Endodermal cell (in vitro differentiated cells): ENCODE measurements around the gene ZCWPW1. TPM values are rescaled to one million over a fixed set of nuclear protein-coding genes. Genes with fewer than 3 reads are reported as not detected.
"Not testable (repeated sequence)": the region's sequence is repeated elsewhere in the genome, so short reads cannot be mapped to it uniquely, and the experiment has no call there.

ENCODE experiments used
- DNase-seq: peaks from one replicate; pipeline ENCODE4 v3.0.0-alpha.2; 2017
- H3K27ac ChIP-seq: 2 replicates; pipeline ENCODE4 v1.5.1; 2013; ENCODE audit warnings: mild to moderate bottlenecking, low read depth, low read length, moderate library complexity
- H3K27me3 ChIP-seq: 2 replicates; pipeline ENCODE4 v1.6.1; 2013; ENCODE audit warnings: mild to moderate bottlenecking, low read length, moderate library complexity; ENCODE audit not compliant: insufficient read depth, control insufficient read depth, poor library complexity, severe bottlenecking
- H3K36me3 ChIP-seq: 2 replicates; pipeline ENCODE4 v1.7.0; 2013; ENCODE audit warnings: mild to moderate bottlenecking, low read length, moderate library complexity; ENCODE audit not compliant: control insufficient read depth, insufficient read depth
- H3K4me1 ChIP-seq: one replicate; pipeline ENCODE4 v1.7.0; 2013; ENCODE audit warnings: low read length; ENCODE audit not compliant: control insufficient read depth, insufficient read depth
- H3K4me3 ChIP-seq: 2 replicates; pipeline ENCODE4 v1.5.1; 2013; ENCODE audit warnings: mild to moderate bottlenecking, low read length, moderate library complexity
- H3K9ac ChIP-seq: 2 replicates; pipeline ENCODE4 v1.6.1; 2013; ENCODE audit warnings: mild to moderate bottlenecking, low read length, moderate library complexity; ENCODE audit not compliant: poor library complexity, severe bottlenecking; ENCODE audit errors: extremely low read depth
- H3K9me3 ChIP-seq: 2 replicates; pipeline ENCODE4 v1.6.1; 2013; ENCODE audit warnings: mild to moderate bottlenecking, low read length, moderate library complexity; ENCODE audit not compliant: control insufficient read depth
- H3K27ac Mint-ChIP-seq: 2 replicates; pipeline ENCODE4 v1.8.0; 2020; ENCODE audit warnings: mixed read lengths
- H3K27me3 Mint-ChIP-seq: 2 replicates; pipeline ENCODE4 v1.8.0; 2021; ENCODE audit warnings: mild to moderate bottlenecking, mixed read lengths; ENCODE audit not compliant: insufficient read depth
- H3K36me3 Mint-ChIP-seq: 2 replicates; pipeline ENCODE4 v1.8.0; 2020; ENCODE audit warnings: low read depth, mixed read lengths
- H3K4me1 Mint-ChIP-seq: 2 replicates; pipeline ENCODE4 v1.8.0; 2020; ENCODE audit warnings: mixed read lengths
- H3K4me3 Mint-ChIP-seq: 2 replicates; pipeline ENCODE4 v1.8.0; 2020; ENCODE audit warnings: mild to moderate bottlenecking, moderate library complexity, mixed read lengths
- H3K9me3 Mint-ChIP-seq: 2 replicates; pipeline ENCODE4 v1.8.0; 2020; ENCODE audit warnings: mild to moderate bottlenecking, mixed read lengths
- CTCF ChIP-seq: fragments of 200-600 bp; sonication (generic); conservative IDR thresholded peaks from 2 replicates; pipeline ENCODE4 v1.5.0; 2021; ENCODE audit warnings: antibody characterized with exemption, mild to moderate bottlenecking
- WGBS, 2 experiments: methylation state at CpG; one replicate each; pipeline versions ENCODE4 v1.1.5 to v1.1.7; 2013; ENCODE audit warnings: missing lambda C conversion rate in 2 of 2, mixed read lengths in 1 of 2; ENCODE audit not compliant: insufficient coverage in 1 of 2, insufficient read length in 1 of 2; 5-methylcytosine and 5-hydroxymethylcytosine counted together
- total RNA-seq, 2 donors: library from RNA; stranded (reverse); fragmentation: NEBNext Ultra II Directional in 1 of 2; extraction: Animal tissue kit (Norgen Biotek cat#: 25700) in 1 of 2; gene quantifications; 2 replicates in 1 of 2; 3 replicates in 1 of 2; pipeline ENCODE4 v1.2.1, GENCODE V29; 2021

The ZCWPW1 gene
- total RNA-seq, 2 donors from 2014 or later: 1.9 to 2.3 TPM

GRCh38 chr7:100457033-100457432, 28.5 kb upstream of the ZCWPW1 start:
- no peaks in the 10 kb centered on the region for H3K4me1 ChIP-seq
- DNase-seq: no peak
- H3K4me1 Mint-ChIP-seq: peaks cover 5% of the 10 kb centered on the region
- 90 to 94% methylated on average over 2 to 6 of the region's 6 CpGs for WGBS, 2 experiments
- H3K27ac ChIP-seq: no peak overlapping the region
- H3K9me3 Mint-ChIP-seq: no peaks in the 10 kb centered on the region
- H3K27me3 ChIP-seq: no peaks in the 10 kb centered on the region
- no peak overlapping the region for H3K9ac ChIP-seq
- no peak for TF ChIP-seq CTCF
- H3K9me3 ChIP-seq: no peaks in the 10 kb centered on the region
- no peaks in the 10 kb centered on the region for H3K36me3 ChIP-seq
- peaks cover 1% of the 10 kb centered on the region for H3K36me3 Mint-ChIP-seq
- no peaks in the 10 kb centered on the region for H3K27me3 Mint-ChIP-seq
- no peak overlapping the region for H3K27ac Mint-ChIP-seq
- H3K4me3 Mint-ChIP-seq: no peak overlapping the region
- no peak overlapping the region for H3K4me3 ChIP-seq

- H3K27ac ChIP-seq: no peak overlapping the region
- no peaks in the 10 kb centered on the region for H3K27me3 ChIP-seq
- Mint-ChIP-seq H3K27ac (no peak overlapping the region), H3K9me3 (no peaks in the 10 kb centered on the region), H3K4me3 (no peak overlapping the region), H3K36me3 (no peaks in the 10 kb centered on the region), H3K27me3 (no peaks in the 10 kb centered on the region), H3K4me1 (peaks cover 5% of the 10 kb centered on the region)
- H3K4me1 ChIP-seq: no peaks in the 10 kb centered on the region
- no peaks in the 10 kb centered on the region for H3K36me3 ChIP-seq
- peak; percentile 67 for DNase-seq
- peak; percentile 49 for TF ChIP-seq CTCF
- H3K9me3 ChIP-seq: no peaks in the 10 kb centered on the region
- H3K4me3 ChIP-seq: no peak overlapping the region
- H3K9ac ChIP-seq: no peak overlapping the region
- 91 to 94% methylated on average over 11 to 14 of the region's 14 CpGs for WGBS, 2 experiments
These were observed 28.1 kb upstream of the ZCWPW1 start for GRCh38 chr7:100456562-100456961.

DNA sequence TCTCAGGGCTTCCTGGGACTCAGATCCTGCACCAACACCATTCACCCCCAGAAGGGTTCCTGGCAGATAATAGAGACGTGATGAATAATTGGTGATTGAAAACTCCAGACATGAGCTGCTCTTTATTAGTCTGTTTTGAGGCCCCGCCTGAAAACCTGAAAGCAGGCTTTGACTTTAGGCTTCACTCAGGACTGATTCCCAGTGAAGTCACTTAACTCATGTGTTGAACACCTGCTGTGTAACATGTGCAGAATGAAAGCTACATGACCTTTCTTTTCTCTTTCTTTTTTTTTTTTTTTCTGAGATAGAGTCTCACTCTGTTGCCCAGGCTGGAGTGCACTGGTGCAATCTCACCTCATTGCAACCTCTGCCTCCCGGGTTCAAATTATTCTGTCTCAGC, 26.7 kb upstream of the ZCWPW1 start:
- Mint-ChIP-seq H3K4me1 (peaks cover 5% of the 10 kb centered on the region), H3K36me3 (no peaks in the 10 kb centered on the region), H3K9me3 (no peaks in the 10 kb centered on the region), H3K27me3 (no peaks in the 10 kb centered on the region), H3K27ac (no peak overlapping the region), H3K4me3 (no peak overlapping the region)
- no peak overlapping the region for H3K4me3 ChIP-seq
- no peaks in the 10 kb centered on the region for H3K9me3 ChIP-seq
- H3K36me3 ChIP-seq: no peaks in the 10 kb centered on the region
- no peaks in the 10 kb centered on the region for H3K27me3 ChIP-seq
- H3K4me1 ChIP-seq: no peaks in the 10 kb centered on the region
- no peak overlapping the region for H3K27ac ChIP-seq
- DNase-seq: no peak
- 93 to 97% methylated on average over 2 to 3 of the region's 3 CpGs for WGBS, 2 experiments
- no peak overlapping the region for H3K9ac ChIP-seq
- no peak for TF ChIP-seq CTCF

DNA sequence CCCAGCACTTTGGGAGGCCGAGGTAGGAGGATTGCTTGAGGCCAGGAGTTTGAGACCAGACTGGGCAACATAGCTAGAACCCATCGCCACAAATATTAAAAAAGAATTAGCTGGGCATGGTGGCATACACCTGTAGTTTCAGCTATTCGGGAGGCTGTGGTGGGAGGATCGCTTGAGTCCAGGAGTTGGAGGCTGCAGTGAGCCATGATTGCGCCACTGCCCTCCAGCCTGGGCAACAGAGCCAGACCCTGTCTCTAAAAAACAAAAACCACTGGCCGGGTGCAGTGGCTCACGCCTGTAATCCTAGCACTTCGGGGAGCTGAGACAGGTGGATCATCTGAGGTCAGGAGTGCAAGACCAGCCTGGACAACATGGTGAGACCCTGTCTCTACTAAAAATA, 25.4 kb upstream of the ZCWPW1 start:
- 92 to 93% methylated on average over 8 of the region's 8 CpGs for WGBS, 2 experiments
- H3K4me1 ChIP-seq, H3K36me3 Mint-ChIP-seq, H3K9me3 ChIP-seq, H3K27ac Mint-ChIP-seq, DNase-seq, H3K4me3 Mint-ChIP-seq, H3K36me3 ChIP-seq, H3K9ac ChIP-seq, H3K27me3 ChIP-seq, H3K4me1 Mint-ChIP-seq, H3K9me3 Mint-ChIP-seq, H3K27ac ChIP-seq, H3K27me3 Mint-ChIP-seq, H3K4me3 ChIP-seq: not testable (repeated sequence)
